ENCODE data around the gene UTY. TPM values are rescaled to one million over a fixed set of nuclear protein-coding genes. Genes with fewer than 3 reads are reported as not detected.

The UTY gene
- total and polyA plus RNA-seq, 10 of the 15 experiments (the other 5 are each of a cell fraction or from before 2014, with no cell fraction given): 0.13 TPM; not detected in 9

DNA sequence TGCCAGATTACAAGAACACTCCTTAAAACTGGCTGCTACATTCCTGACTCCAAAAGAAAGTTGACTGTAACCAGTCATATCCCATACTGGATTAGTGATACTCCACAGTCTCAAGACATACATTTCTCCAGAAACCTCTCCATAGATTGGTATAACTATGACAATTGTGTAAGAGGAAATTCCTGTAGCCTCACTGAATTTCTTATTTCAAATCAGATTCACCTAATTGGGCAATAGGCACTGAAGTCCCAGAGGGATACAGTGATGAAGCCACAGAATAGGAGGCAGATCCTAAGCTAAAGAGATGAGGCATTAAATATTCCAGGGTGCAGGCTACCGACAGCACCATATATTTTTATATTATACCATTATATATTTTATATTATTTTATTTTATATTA is 39.0 kb downstream of the UTY start:
- no peaks in the 10 kb centered on the region for H3K27me3 ChIP-seq (replicated peaks in 1 of 2; ENCODE audit: control insufficient read depth in 2 of 2, insufficient read depth in 2 of 2, low read length in 1 of 2)
- POLR2A ChIA-PET: no interaction called here
- CTCF ChIA-PET: no interaction called here
- H4K20me1 ChIP-seq (ENCODE audit: control insufficient read depth, insufficient read depth): no peaks in the 10 kb centered on the region
- H2AFZ ChIP-seq (ENCODE audit: control insufficient read depth, low read depth, low read length): no peak overlapping the region
- no peaks in the 10 kb centered on the region for H3K79me2 ChIP-seq (ENCODE audit: control insufficient read depth, insufficient read depth, low read length)
- intact Hi-C loops (cut with micrococcal nuclease; ENCODE audit: unreplicated experiment): no loop called here
- H3K27ac ChIP-seq (ENCODE audit: control insufficient read depth, insufficient read depth): no peak overlapping the region
- no peaks in the 10 kb centered on the region for H3K36me3 ChIP-seq (ENCODE audit: control insufficient read depth in 2 of 2, insufficient read depth in 2 of 2, low read length in 1 of 2)
- FAIRE-seq (no peak), DNase-seq (ENCODE audit: low read depth, low spot score) (no peak), ATAC-seq (no peak)
- no peak overlapping the region for H3K4me3 ChIP-seq
- SMC1A ChIA-PET (ENCODE audit: uncharacterized antibody, unreplicated experiment): no interaction called here
- no peak overlapping the region for H3K4me2 ChIP-seq (ENCODE audit: control insufficient read depth, insufficient read depth)
- no peak overlapping the region for H3K9ac ChIP-seq (ENCODE audit: control insufficient read depth, insufficient read depth, low read length)
- no TSS peak for BruUV-seq (replicated peaks)
- RAD21 ChIA-PET (ENCODE audit: unreplicated experiment): no interaction called here
- H3K4me1 ChIP-seq (ENCODE audit: control insufficient read depth, insufficient read depth, low read length): no peaks in the 10 kb centered on the region
- in situ Hi-C loops (cut with MboI): no loop called here
- no peaks in the 10 kb centered on the region for H3K9me3 ChIP-seq (replicated peaks; ENCODE audit: control insufficient read depth, insufficient read depth, low read length)
- no CpG with 5 or more reads among the region's 1 CpG for WGBS (ENCODE audit: insufficient coverage, insufficient replicate concordance, low lambda C conversion rate, missing lambda C conversion rate)
- TF ChIP-seq, protein P1, sequence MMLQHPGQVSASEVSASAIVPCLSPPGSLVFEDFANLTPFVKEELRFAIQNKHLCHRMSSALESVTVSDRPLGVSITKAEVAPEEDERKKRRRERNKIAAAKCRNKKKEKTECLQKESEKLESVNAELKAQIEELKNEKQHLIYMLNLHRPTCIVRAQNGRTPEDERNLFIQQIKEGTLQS (IDR thresholded peaks at IDR 0.05; ENCODE audit: borderline replicate concordance, extremely low read depth, low read depth, low read length): no peak
- TF ChIP-seq POLR2AphosphoS5 (IDR thresholded peaks at IDR 0.05; ENCODE audit: low read length) (no peak), TAF1 (IDR thresholded peaks at IDR 0.05; ENCODE audit: borderline replicate concordance, low read depth, low read length) (no peak), LARP7 (IDR thresholded peaks at IDR 0.05) (no peak), PAX5 (IDR thresholded peaks at IDR 0.05; ENCODE audit: borderline replicate concordance, low read depth, low read length) (no peak), FOXM1 (IDR thresholded peaks at IDR 0.05; ENCODE audit: low read depth, low read length) (no peak), CBX3 (IDR thresholded peaks at IDR 0.05; ENCODE audit: borderline replicate concordance, low read depth) (no peak), E2F8 (IDR thresholded peaks at IDR 0.05; ENCODE audit: low read depth, partially characterized antibody) (no peak), CHD2 (IDR thresholded peaks at IDR 0.05; ENCODE audit: borderline replicate concordance, low read depth, low read length) (no peak), MYB (IDR thresholded peaks at IDR 0.05; ENCODE audit: borderline replicate concordance, low read depth, low read length) (no peak), SIX5 (IDR thresholded peaks at IDR 0.05; ENCODE audit: low read depth, low read length, severe bottlenecking) (no peak), POU2F2 (IDR thresholded peaks at IDR 0.05; ENCODE audit: borderline replicate concordance, low read depth, low read length) (no peak), ZNF687 (IDR thresholded peaks at IDR 0.05) (no peak), SIN3A (IDR thresholded peaks at IDR 0.05; ENCODE audit: low read depth, low read length) (no peak), FOS (IDR thresholded peaks at IDR 0.05; ENCODE audit: borderline replicate concordance, extremely low read depth, insufficient read length) (no peak), ZNF274 (IDR thresholded peaks at IDR 0.05; ENCODE audit: insufficient read depth, insufficient read length) (no peak), RAD21 (IDR thresholded peaks at IDR 0.05; ENCODE audit: insufficient read depth, low read depth, low read length) (no peak)
- TF ChIP-seq, protein P2, sequence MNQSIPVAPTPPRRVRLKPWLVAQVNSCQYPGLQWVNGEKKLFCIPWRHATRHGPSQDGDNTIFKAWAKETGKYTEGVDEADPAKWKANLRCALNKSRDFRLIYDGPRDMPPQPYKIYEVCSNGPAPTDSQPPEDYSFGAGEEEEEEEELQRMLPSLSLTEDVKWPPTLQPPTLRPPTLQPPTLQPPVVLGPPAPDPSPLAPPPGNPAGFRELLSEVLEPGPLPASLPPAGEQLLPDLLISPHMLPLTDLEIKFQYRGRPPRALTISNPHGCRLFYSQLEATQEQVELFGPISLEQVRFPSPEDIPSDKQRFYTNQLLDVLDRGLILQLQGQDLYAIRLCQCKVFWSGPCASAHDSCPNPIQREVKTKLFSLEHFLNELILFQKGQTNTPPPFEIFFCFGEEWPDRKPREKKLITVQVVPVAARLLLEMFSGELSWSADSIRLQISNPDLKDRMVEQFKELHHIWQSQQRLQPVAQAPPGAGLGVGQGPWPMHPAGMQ (IDR thresholded peaks at IDR 0.05; ENCODE audit: borderline replicate concordance): no peak
